ENCODE results near the gene CLSTN2.

Gene CLSTN2

DNA sequence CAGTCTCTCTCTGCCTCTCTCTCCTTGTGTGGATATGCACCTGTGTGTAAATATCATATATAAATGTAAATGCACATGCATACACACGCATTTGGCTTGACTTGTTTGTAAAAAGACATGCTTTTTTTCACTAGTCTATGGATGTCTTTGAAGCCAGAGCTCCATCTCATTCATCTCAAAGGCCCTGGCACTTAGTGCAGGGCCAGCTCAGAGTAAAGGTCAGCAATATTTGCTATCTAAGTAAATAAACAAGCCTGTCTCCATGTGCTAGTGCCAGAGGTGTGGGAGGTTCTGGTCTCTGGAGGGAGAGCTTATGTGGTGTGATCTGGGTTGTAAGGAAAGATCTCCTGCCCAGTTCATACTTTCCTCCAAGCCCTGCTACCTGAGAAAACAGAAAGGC lies 5.6 kb downstream of the CLSTN2 start:
- DNase-seq (ENCODE audit: low read depth, low spot score) = no peak
- in situ Hi-C loops (cut with HindIII; ENCODE audit: low sequenced_read_pairs) = no loop called here
- H3K4me3 ChIP-seq (ENCODE audit: low read depth, low read length) = no peak overlapping the region
- TF ChIP-seq, protein P1, sequence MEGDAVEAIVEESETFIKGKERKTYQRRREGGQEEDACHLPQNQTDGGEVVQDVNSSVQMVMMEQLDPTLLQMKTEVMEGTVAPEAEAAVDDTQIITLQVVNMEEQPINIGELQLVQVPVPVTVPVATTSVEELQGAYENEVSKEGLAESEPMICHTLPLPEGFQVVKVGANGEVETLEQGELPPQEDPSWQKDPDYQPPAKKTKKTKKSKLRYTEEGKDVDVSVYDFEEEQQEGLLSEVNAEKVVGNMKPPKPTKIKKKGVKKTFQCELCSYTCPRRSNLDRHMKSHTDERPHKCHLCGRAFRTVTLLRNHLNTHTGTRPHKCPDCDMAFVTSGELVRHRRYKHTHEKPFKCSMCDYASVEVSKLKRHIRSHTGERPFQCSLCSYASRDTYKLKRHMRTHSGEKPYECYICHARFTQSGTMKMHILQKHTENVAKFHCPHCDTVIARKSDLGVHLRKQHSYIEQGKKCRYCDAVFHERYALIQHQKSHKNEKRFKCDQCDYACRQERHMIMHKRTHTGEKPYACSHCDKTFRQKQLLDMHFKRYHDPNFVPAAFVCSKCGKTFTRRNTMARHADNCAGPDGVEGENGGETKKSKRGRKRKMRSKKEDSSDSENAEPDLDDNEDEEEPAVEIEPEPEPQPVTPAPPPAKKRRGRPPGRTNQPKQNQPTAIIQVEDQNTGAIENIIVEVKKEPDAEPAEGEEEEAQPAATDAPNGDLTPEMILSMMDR (IDR thresholded peaks at IDR 0.05; ENCODE audit: low read depth, low read length) = no peak

DNA sequence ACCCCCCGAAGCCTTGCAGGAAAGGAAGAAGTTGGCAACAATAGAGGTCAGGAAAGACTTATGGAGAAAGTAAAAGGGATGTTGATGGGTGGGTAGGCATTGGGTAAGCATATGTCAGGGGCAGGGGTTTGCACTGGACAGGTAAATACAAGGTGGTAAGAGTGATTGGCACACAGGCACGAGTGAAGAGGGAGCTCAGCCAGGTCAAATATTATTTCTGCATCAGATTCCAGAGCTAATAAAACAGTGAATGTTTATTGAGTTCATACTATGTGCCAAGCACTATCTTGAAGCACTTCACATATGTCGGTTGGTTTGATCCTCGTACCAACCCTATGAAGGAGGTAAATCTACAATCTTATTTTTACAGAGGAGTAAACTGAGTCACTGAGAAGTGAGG lies 6.6 kb downstream of the CLSTN2 start:
- DNase-seq (ENCODE audit: low read depth, low spot score) = no peak
- H3K4me3 ChIP-seq (ENCODE audit: low read depth, low read length) = no peak overlapping the region
- TF ChIP-seq, protein P1 (IDR thresholded peaks at IDR 0.05; ENCODE audit: low read depth, low read length) = no peak
- in situ Hi-C loops (cut with HindIII; ENCODE audit: low sequenced_read_pairs) = no loop called here

DNA sequence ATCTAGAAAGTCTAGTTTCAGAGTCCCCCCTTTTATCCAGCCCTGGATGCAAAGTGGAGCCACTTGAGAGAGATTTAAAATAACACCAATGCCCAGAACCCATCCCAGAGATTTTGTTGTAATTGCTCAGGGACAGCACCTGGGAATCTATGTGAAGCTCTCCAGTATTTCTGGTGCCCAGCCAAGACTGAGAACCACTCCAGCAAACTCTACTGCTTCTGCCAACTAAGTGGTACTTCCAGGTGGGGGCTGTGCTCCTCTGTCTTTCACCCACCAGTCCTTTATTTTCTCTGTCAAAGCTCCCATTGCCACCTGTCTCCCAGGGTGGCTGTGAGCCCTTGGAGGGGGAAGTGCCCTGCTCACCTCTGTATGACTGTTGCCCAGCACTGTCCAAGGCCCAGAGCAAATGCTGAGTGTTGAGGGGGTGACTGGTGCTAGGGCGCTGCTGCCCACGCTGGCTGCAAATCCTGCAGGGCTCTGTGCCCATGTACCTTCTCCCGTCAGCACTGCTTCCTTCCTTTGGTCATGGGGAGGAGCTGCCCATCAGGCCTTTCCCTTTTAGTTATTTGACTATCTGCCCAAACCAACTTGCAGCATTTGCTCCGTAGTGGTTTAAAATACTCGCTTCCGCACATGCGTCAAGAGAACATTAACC lies 9.4 kb downstream of the CLSTN2 start:
- in situ Hi-C loops (cut with HindIII; ENCODE audit: low sequenced_read_pairs) = no loop called here
- TF ChIP-seq, protein P1 (IDR thresholded peaks at IDR 0.05; ENCODE audit: low read depth, low read length) = no peak
- no peak overlapping the region for H3K4me3 ChIP-seq (ENCODE audit: low read depth, low read length)
- no peak for DNase-seq (ENCODE audit: low read depth, low spot score)

DNA sequence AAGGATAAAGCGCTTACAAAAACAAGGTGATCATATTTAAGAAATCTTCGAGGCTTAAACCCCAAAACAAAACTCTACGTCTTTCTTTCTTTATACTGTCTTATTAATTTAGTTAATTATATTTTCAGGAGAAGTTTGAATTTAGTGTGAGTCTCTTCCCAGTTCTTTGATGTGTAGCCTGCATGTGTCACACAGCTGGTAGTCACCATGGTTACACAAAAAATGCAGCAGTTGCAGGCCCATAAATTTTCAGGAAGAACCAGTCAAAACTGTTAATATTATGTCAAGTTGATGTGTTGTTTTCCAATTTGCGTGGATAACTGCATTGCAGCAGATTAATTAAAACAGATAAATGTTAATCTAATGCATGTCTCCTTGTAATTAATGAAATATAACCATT lies 10.4 kb downstream of the CLSTN2 start:
- no peak overlapping the region for H3K4me3 ChIP-seq (ENCODE audit: low read depth, low read length)
- TF ChIP-seq, protein P1 (IDR thresholded peaks at IDR 0.05; ENCODE audit: low read depth, low read length) = no peak
- in situ Hi-C loops (cut with HindIII; ENCODE audit: low sequenced_read_pairs) = no loop called here
- no peak for DNase-seq (ENCODE audit: low read depth, low spot score)

DNA sequence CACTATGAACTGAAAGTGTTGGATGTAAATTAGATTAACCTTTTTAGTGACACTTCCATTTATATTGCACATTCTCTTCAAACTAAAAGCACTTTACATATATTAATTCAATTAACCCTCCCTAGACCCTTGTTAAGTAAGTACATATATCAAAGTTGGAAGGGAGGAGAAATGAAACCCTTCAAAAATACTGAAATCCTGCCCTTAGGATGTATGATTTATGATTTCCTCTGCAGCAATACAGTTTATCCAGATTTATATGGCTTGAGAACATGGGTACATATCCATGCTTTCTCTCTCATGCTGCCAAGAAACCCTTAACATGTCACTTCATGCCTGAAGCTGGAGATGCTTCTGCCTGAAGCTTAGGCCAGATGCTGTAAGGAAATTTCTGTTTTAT lies 11.0 kb downstream of the CLSTN2 start:
- no peak overlapping the region for H3K4me3 ChIP-seq (ENCODE audit: low read depth, low read length)
- DNase-seq (ENCODE audit: low read depth, low spot score) = no peak
- in situ Hi-C loops (cut with HindIII; ENCODE audit: low sequenced_read_pairs) = no loop called here
- TF ChIP-seq, protein P1 (IDR thresholded peaks at IDR 0.05; ENCODE audit: low read depth, low read length) = no peak

DNA sequence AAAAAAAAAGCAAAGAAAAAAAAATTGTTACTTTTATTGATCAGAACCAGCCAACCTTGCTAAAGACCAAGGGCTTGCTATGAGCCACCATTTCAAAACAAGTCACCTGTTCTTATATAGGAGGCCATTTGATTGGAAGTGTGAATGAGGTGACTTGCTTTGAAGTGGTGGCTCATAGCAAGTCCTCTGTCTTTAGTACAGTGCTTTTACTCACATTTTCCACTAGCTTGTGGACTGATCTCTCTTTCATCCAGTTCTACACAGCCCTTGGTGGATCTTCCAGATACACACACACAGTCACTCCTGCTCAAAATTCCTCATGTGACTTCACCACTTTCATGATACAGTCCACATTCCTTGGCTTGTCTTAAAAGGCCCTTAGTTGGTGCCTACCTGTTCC lies 13.5 kb downstream of the CLSTN2 start:
- in situ Hi-C loops (cut with HindIII; ENCODE audit: low sequenced_read_pairs) = no loop called here
- H3K4me3 ChIP-seq (ENCODE audit: low read depth, low read length) = no peak overlapping the region
- no peak for DNase-seq (ENCODE audit: low read depth, low spot score)
- TF ChIP-seq, protein P1 (IDR thresholded peaks at IDR 0.05; ENCODE audit: low read depth, low read length) = no peak

Measured in astrocyte of the spinal cord (primary cell).